Measurements from ENCODE around the gene PPP2R3C. TPM values are rescaled to one million over a fixed set of nuclear protein-coding genes. Genes with fewer than 3 reads are reported as not detected.

The PPP2R3C gene
- total and polyA plus RNA-seq, 4 donors: 6.9 to 19.4 (median 12.2) TPM

- TF ChIP-seq RXRA (IDR thresholded peaks at IDR 0.05): no peak
- WGBS: 7% methylated on average over 23 of the region's 23 CpGs
- no peaks in the 10 kb centered on the region for H3K27me3 ChIP-seq (ENCODE audit: control insufficient read depth in 4 of 4, insufficient read depth in 4 of 4, low read length in 3 of 4)
- peak overlapping the region; percentile 96 to 99 for H3K9ac ChIP-seq (ENCODE audit: low read depth in 1 of 2, low read length in 2 of 2)
- peak overlapping the region; percentile 83 to 100 (median 90) for H3K4me3 ChIP-seq (ENCODE audit: low read depth in 1 of 3, low read length in 3 of 3)
- peak overlapping the region; percentile 95 to 100 for H3K27ac ChIP-seq (ENCODE audit: low read depth in 1 of 2, low read length in 2 of 2)
- peaks cover 1 to 21% (median 16%) of the 10 kb centered on the region in 4 donors for H3K4me1 ChIP-seq (ENCODE audit: control insufficient read depth in 4 of 4, insufficient read depth in 4 of 4, low read length in 3 of 4)
- H3K9me3 ChIP-seq (ENCODE audit: control insufficient read depth in 4 of 4, low read length in 3 of 4): no peaks in the 10 kb centered on the region
- DNase-seq (ENCODE audit: low spot score): no peak
- H3K36me3 ChIP-seq (ENCODE audit: control insufficient read depth in 4 of 4, insufficient read depth in 3 of 4, low read depth in 1 of 4, low read length in 3 of 4): peaks cover 0 to 3% (median 0%) of the 10 kb centered on the region in 4 donors
These were observed 1.1 kb upstream of the PPP2R3C start for GRCh38 chr14:35122696-35123387.

GRCh38 chr14:35121026-35121886 is 534 bp downstream of the PPP2R3C start:
- peak in 1 of 2 donors; percentile 22 for TF ChIP-seq JUND (IDR thresholded peaks at IDR 0.05)
- TF ChIP-seq FOXA1 (IDR thresholded peaks at IDR 0.05): peak; percentile 10
- TF ChIP-seq TAF1 (conservative IDR thresholded peaks at IDR 0.05): no peak
- peak in 1 of 2 donors; percentile 72 for TF ChIP-seq RXRA (IDR thresholded peaks at IDR 0.05)
- TF ChIP-seq FOXA2 (IDR thresholded peaks at IDR 0.05): peak; percentile 40
- TF ChIP-seq ZBTB33 (IDR thresholded peaks at IDR 0.05): no peak
- no peak for TF ChIP-seq MAX (IDR thresholded peaks at IDR 0.05)
- peak; percentile 32 to 58 for TF ChIP-seq RAD21 (IDR thresholded peaks at IDR 0.05)
- TF ChIP-seq SP1 (IDR thresholded peaks at IDR 0.05): no peak
- peak; percentile 77 for TF ChIP-seq REST (IDR thresholded peaks at IDR 0.05)
- peak in 1 of 2 donors; percentile 31 for TF ChIP-seq HNF4A (conservative IDR thresholded peaks at IDR 0.05)
- Histone ChIP-seq H3K36me3 (ENCODE audit: control insufficient read depth in 4 of 4, insufficient read depth in 3 of 4, low read depth in 1 of 4, low read length in 3 of 4) (no peaks in the 10 kb centered on the region), H3K4me1 (ENCODE audit: control insufficient read depth in 4 of 4, insufficient read depth in 4 of 4, low read length in 3 of 4) (peaks cover 3 to 25% (median 20%) of the 10 kb centered on the region in 4 donors), H3K9me3 (ENCODE audit: control insufficient read depth in 4 of 4, low read length in 3 of 4) (no peaks in the 10 kb centered on the region), H3K27me3 (ENCODE audit: control insufficient read depth in 4 of 4, insufficient read depth in 4 of 4, low read length in 3 of 4) (no peaks in the 10 kb centered on the region), H3K9ac (ENCODE audit: low read depth in 1 of 2, low read length in 2 of 2) (peak overlapping the region; percentile 92 to 94), H3K27ac (ENCODE audit: low read depth in 1 of 2, low read length in 2 of 2) (peak overlapping the region; percentile 95 to 100), H3K4me3 (ENCODE audit: low read depth in 1 of 3, low read length in 3 of 3) (peak overlapping the region; percentile 83 to 100 (median 90))
- no peak for DNase-seq (ENCODE audit: low spot score)
- 16% methylated on average over 34 of the region's 34 CpGs for WGBS
